Astrocyte (in vitro differentiated cells and primary cell): Measurements from ENCODE around the gene ENTHD1.

Experiments
- EZH2 ChIP-seq: IDR thresholded peaks from 2 replicates; pipeline ENCODE4 v1.6.1; 2012; ENCODE audit warnings: mild to moderate bottlenecking, low read length, inconsistent platforms; ENCODE audit not compliant: insufficient read depth
- TF ChIP-seq, protein P1 (sequence below): IDR thresholded peaks from 2 replicates; pipeline ENCODE4 v1.5.1; 2011; ENCODE audit warnings: low read depth, mild to moderate bottlenecking, inconsistent platforms, low read length, moderate library complexity; ENCODE audit not compliant: insufficient read depth

DNA sequence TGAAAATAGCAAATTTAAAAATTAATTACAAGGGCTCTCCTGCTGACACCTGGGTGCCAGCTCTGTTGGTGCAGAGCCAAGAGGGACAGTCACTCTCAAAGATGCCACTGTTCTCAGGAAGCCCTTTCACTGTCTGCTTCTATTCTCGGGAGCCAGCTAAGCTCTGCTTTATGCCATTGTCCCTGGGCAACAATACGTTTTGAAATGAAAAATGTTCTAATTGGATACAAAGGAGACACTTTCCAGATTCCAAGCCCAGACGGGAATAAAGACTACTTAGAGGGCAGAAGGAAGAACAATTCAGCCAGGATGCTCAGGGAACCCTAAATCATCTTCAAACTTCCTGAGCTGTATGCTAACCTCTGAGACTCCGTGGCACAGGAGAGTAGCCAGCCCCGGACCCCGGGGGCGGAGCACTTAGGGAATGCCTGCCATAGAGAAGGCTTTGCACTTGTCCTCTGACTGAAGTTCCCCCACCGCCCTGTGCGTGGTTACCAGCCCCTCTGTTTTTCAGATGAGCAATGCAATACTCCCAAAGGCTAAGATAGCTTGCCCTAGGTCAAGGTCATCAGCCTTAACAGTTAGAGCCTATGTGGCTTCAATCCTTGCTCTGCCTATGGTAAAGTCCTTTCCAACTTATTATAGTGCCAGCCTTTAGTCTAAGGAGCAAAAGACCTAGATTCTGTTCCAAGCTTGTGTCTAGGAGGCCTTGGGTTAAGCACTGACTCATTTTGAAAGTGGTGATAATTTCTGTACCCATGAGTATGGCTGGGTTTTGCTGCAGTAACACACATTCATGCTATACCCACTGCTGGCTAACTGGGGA lies 172.1 kb downstream of the ENTHD1 start:
- TF ChIP-seq, protein P1, sequence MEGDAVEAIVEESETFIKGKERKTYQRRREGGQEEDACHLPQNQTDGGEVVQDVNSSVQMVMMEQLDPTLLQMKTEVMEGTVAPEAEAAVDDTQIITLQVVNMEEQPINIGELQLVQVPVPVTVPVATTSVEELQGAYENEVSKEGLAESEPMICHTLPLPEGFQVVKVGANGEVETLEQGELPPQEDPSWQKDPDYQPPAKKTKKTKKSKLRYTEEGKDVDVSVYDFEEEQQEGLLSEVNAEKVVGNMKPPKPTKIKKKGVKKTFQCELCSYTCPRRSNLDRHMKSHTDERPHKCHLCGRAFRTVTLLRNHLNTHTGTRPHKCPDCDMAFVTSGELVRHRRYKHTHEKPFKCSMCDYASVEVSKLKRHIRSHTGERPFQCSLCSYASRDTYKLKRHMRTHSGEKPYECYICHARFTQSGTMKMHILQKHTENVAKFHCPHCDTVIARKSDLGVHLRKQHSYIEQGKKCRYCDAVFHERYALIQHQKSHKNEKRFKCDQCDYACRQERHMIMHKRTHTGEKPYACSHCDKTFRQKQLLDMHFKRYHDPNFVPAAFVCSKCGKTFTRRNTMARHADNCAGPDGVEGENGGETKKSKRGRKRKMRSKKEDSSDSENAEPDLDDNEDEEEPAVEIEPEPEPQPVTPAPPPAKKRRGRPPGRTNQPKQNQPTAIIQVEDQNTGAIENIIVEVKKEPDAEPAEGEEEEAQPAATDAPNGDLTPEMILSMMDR, result no peak
- TF ChIP-seq EZH2, result no peak
